ENCODE results near the gene GALM.
"Not testable (repeated sequence)": the region's sequence is repeated elsewhere in the genome, so short reads cannot be mapped to it uniquely, and the experiment has no call there.

Gene GALM

GRCh38 chr2:38632980-38633379 is 32.9 kb upstream of the GALM start:
- H3K27me3 ChIP-seq (ENCODE audit: control insufficient read depth, insufficient read depth, low read length) = no peaks in the 10 kb centered on the region

GRCh38 chr2:38633895-38634294 is 32.0 kb upstream of the GALM start:
- Histone ChIP-seq H3K4me3 (ENCODE audit: low read depth, low read length) (no peak overlapping the region), H3K27ac (ENCODE audit: low read depth, low read length) (no peak overlapping the region), H3K27me3 (ENCODE audit: control insufficient read depth, insufficient read depth, low read length) (no peaks in the 10 kb centered on the region), H3K36me3 (ENCODE audit: control insufficient read depth, insufficient read depth, low read length) (no peaks in the 10 kb centered on the region), H3K9me3 (ENCODE audit: control insufficient read depth, insufficient read depth, low read depth, low read length) (peaks cover 4% of the 10 kb centered on the region), H3K4me1 (ENCODE audit: control insufficient read depth, insufficient read depth, low read length) (no peaks in the 10 kb centered on the region), H3K9ac (ENCODE audit: low read length) (no peak overlapping the region)

More at GRCh38 chr2:38632980-38633379, 32.9 kb upstream of the GALM start:
- Histone ChIP-seq H3K36me3 (ENCODE audit: control insufficient read depth, insufficient read depth, low read length) (no peaks in the 10 kb centered on the region), H3K27ac (ENCODE audit: low read depth, low read length) (no peak overlapping the region), H3K4me1 (ENCODE audit: control insufficient read depth, insufficient read depth, low read length) (no peaks in the 10 kb centered on the region), H3K9me3 (ENCODE audit: control insufficient read depth, insufficient read depth, low read depth, low read length) (peaks cover 4% of the 10 kb centered on the region), H3K4me3 (ENCODE audit: low read depth, low read length) (no peak overlapping the region), H3K9ac (ENCODE audit: low read length) (no peak overlapping the region)

GRCh38 chr2:38634684-38635083 is 31.2 kb upstream of the GALM start:
- H3K9ac ChIP-seq (ENCODE audit: low read length) = no peak overlapping the region
- no peaks in the 10 kb centered on the region for H3K4me1 ChIP-seq (ENCODE audit: control insufficient read depth, insufficient read depth, low read length)
- H3K27ac ChIP-seq (ENCODE audit: low read depth, low read length) = no peak overlapping the region
- H3K9me3 ChIP-seq (ENCODE audit: control insufficient read depth, insufficient read depth, low read depth, low read length) = peaks cover 2% of the 10 kb centered on the region
- no peaks in the 10 kb centered on the region for H3K36me3 ChIP-seq (ENCODE audit: control insufficient read depth, insufficient read depth, low read length)
- H3K27me3 ChIP-seq (ENCODE audit: control insufficient read depth, insufficient read depth, low read length) = no peaks in the 10 kb centered on the region
- no peak overlapping the region for H3K4me3 ChIP-seq (ENCODE audit: low read depth, low read length)

GRCh38 chr2:38635139-38635538 is 30.8 kb upstream of the GALM start:
- Histone ChIP-seq H3K9me3 (ENCODE audit: control insufficient read depth, insufficient read depth, low read depth, low read length) (no peaks in the 10 kb centered on the region), H3K27ac (ENCODE audit: low read depth, low read length) (no peak overlapping the region), H3K9ac (ENCODE audit: low read length) (no peak overlapping the region), H3K4me1 (ENCODE audit: control insufficient read depth, insufficient read depth, low read length) (no peaks in the 10 kb centered on the region), H3K36me3 (ENCODE audit: control insufficient read depth, insufficient read depth, low read length) (no peaks in the 10 kb centered on the region), H3K4me3 (ENCODE audit: low read depth, low read length) (no peak overlapping the region), H3K27me3 (ENCODE audit: control insufficient read depth, insufficient read depth, low read length) (no peaks in the 10 kb centered on the region)

GRCh38 chr2:38636069-38636468 is 29.8 kb upstream of the GALM start:
- H3K9ac ChIP-seq (ENCODE audit: low read length) = no peak overlapping the region
- no peaks in the 10 kb centered on the region for H3K36me3 ChIP-seq (ENCODE audit: control insufficient read depth, insufficient read depth, low read length)
- H3K9me3 ChIP-seq (ENCODE audit: control insufficient read depth, insufficient read depth, low read depth, low read length) = no peaks in the 10 kb centered on the region
- H3K4me3 ChIP-seq (ENCODE audit: low read depth, low read length) = no peak overlapping the region
- H3K27ac ChIP-seq (ENCODE audit: low read depth, low read length) = no peak overlapping the region
- H3K27me3 ChIP-seq (ENCODE audit: control insufficient read depth, insufficient read depth, low read length) = no peaks in the 10 kb centered on the region
- H3K4me1 ChIP-seq (ENCODE audit: control insufficient read depth, insufficient read depth, low read length) = no peaks in the 10 kb centered on the region

GRCh38 chr2:38642373-38643017 is 23.4 kb upstream of the GALM start:
- not testable (repeated sequence) for H3K27me3 ChIP-seq (ENCODE audit: control insufficient read depth, insufficient read depth, low read length); H3K27ac ChIP-seq (ENCODE audit: low read depth, low read length); H3K4me1 ChIP-seq (ENCODE audit: control insufficient read depth, insufficient read depth, low read length); H3K36me3 ChIP-seq (ENCODE audit: control insufficient read depth, insufficient read depth, low read length); H3K4me3 ChIP-seq (ENCODE audit: low read depth, low read length); H3K9ac ChIP-seq (ENCODE audit: low read length)
- H3K9me3 ChIP-seq (ENCODE audit: control insufficient read depth, insufficient read depth, low read depth, low read length) = peaks cover 16% of the 10 kb centered on the region

GRCh38 chr2:38643021-38643671 is 22.8 kb upstream of the GALM start:
- Histone ChIP-seq H3K36me3 (ENCODE audit: control insufficient read depth, insufficient read depth, low read length) (no peaks in the 10 kb centered on the region), H3K27ac (ENCODE audit: low read depth, low read length) (no peak overlapping the region), H3K27me3 (ENCODE audit: control insufficient read depth, insufficient read depth, low read length) (no peaks in the 10 kb centered on the region), H3K4me1 (ENCODE audit: control insufficient read depth, insufficient read depth, low read length) (no peaks in the 10 kb centered on the region), H3K4me3 (ENCODE audit: low read depth, low read length) (no peak overlapping the region), H3K9me3 (ENCODE audit: control insufficient read depth, insufficient read depth, low read depth, low read length) (peaks cover 16% of the 10 kb centered on the region), H3K9ac (ENCODE audit: low read length) (no peak overlapping the region)

- H3K4me3 ChIP-seq (ENCODE audit: low read depth, low read length); H3K9ac ChIP-seq (ENCODE audit: low read length); H3K27ac ChIP-seq (ENCODE audit: low read depth, low read length); H3K36me3 ChIP-seq (ENCODE audit: control insufficient read depth, insufficient read depth, low read length); H3K4me1 ChIP-seq (ENCODE audit: control insufficient read depth, insufficient read depth, low read length); H3K27me3 ChIP-seq (ENCODE audit: control insufficient read depth, insufficient read depth, low read length): not testable (repeated sequence)
- peaks cover 16% of the 10 kb centered on the region for H3K9me3 ChIP-seq (ENCODE audit: control insufficient read depth, insufficient read depth, low read depth, low read length)
These were observed 22.0 kb upstream of the GALM start for GRCh38 chr2:38643683-38644511.

GRCh38 chr2:38648107-38648761 is 17.7 kb upstream of the GALM start:
- no peak overlapping the region for H3K9ac ChIP-seq (ENCODE audit: low read length)
- H3K4me3 ChIP-seq (ENCODE audit: low read depth, low read length) = no peak overlapping the region
- H3K9me3 ChIP-seq (ENCODE audit: control insufficient read depth, insufficient read depth, low read depth, low read length) = peaks cover 7% of the 10 kb centered on the region
- H3K4me1 ChIP-seq (ENCODE audit: control insufficient read depth, insufficient read depth, low read length) = no peaks in the 10 kb centered on the region
- H3K27me3 ChIP-seq (ENCODE audit: control insufficient read depth, insufficient read depth, low read length) = no peaks in the 10 kb centered on the region
- no peak overlapping the region for H3K27ac ChIP-seq (ENCODE audit: low read depth, low read length)
- H3K36me3 ChIP-seq (ENCODE audit: control insufficient read depth, insufficient read depth, low read length) = no peaks in the 10 kb centered on the region

GRCh38 chr2:38649176-38649728 is 16.7 kb upstream of the GALM start:
- no peak overlapping the region for H3K27ac ChIP-seq (ENCODE audit: low read depth, low read length)

More at GRCh38 chr2:38649176-38649728, 16.7 kb upstream of the GALM start:
- Histone ChIP-seq H3K27me3 (ENCODE audit: control insufficient read depth, insufficient read depth, low read length) (no peaks in the 10 kb centered on the region), H3K9ac (ENCODE audit: low read length) (no peak overlapping the region), H3K9me3 (ENCODE audit: control insufficient read depth, insufficient read depth, low read depth, low read length) (no peaks in the 10 kb centered on the region), H3K36me3 (ENCODE audit: control insufficient read depth, insufficient read depth, low read length) (no peaks in the 10 kb centered on the region), H3K4me3 (ENCODE audit: low read depth, low read length) (no peak overlapping the region), H3K4me1 (ENCODE audit: control insufficient read depth, insufficient read depth, low read length) (no peaks in the 10 kb centered on the region)

All from HUES6 (cell line).